HG02798 (cell line): ENCODE data around the gene GRK2.
A peak's percentile ranks its signal among the peaks of the same experiment; 100 is the strongest.
"Not testable (repeated sequence)": the region's sequence is repeated elsewhere in the genome, so short reads cannot be mapped to it uniquely, and the experiment has no call there.

Experiments
- ATAC-seq: cut with Tn5 transposase; IDR thresholded peaks from one replicate; pipeline ENCODE4 v1.9.1; 2021; ENCODE audit warnings: mild to moderate bottlenecking; ENCODE audit not compliant: unreplicated experiment, poor library complexity

Gene GRK2

GRCh38 chr11:67253872-67254624 lies 12.2 kb upstream of the GRK2 start:
- ATAC-seq = no peak

- no peak for ATAC-seq
Measured at GRCh38 chr11:67254798-67255197, 11.5 kb upstream of the GRK2 start.

- ATAC-seq = no peak
Measured at GRCh38 chr11:67255353-67255752, 10.9 kb upstream of the GRK2 start.

- ATAC-seq = no peak
Measured at GRCh38 chr11:67255864-67256263, 10.4 kb upstream of the GRK2 start.

- ATAC-seq = no peak
Measured at GRCh38 chr11:67256477-67257135, 9.7 kb upstream of the GRK2 start.

GRCh38 chr11:67260406-67260805 lies 5.9 kb upstream of the GRK2 start:
- ATAC-seq = no peak

GRCh38 chr11:67260885-67261639 lies 5.2 kb upstream of the GRK2 start:
- ATAC-seq = not testable (repeated sequence)

- no peak for ATAC-seq
Measured at GRCh38 chr11:67261640-67261945, 4.7 kb upstream of the GRK2 start.

- ATAC-seq = no peak
Measured at GRCh38 chr11:67261946-67262681, 4.2 kb upstream of the GRK2 start.

- no peak for ATAC-seq
Measured at GRCh38 chr11:67262731-67263675, 3.3 kb upstream of the GRK2 start.

- no peak for ATAC-seq
Measured at GRCh38 chr11:67264260-67264659, 2.0 kb upstream of the GRK2 start.

- ATAC-seq = no peak
Measured at GRCh38 chr11:67264877-67265632, 1.2 kb upstream of the GRK2 start.

- peak; percentile 68 for ATAC-seq
Measured at GRCh38 chr11:67265633-67266448, 432 bp upstream of the GRK2 start.

- no peak for ATAC-seq
Measured at GRCh38 chr11:67267188-67268080, 1.2 kb downstream of the GRK2 start.

- ATAC-seq = peak; percentile 24
Measured at GRCh38 chr11:67268081-67268961, 2.0 kb downstream of the GRK2 start.

GRCh38 chr11:67268962-67269268 lies 2.6 kb downstream of the GRK2 start:
- ATAC-seq = no peak
